IPS DF 6.9 (cell line): ENCODE data around the gene CBARP.

Experiments
- DNase-seq: peaks from one replicate; pipeline ENCODE4 v3.0.0-alpha.2; 2013; ENCODE audit warnings: low read depth, low spot score
- H3K27ac ChIP-seq: one replicate; pipeline ENCODE4 v1.5.1; 2013; ENCODE audit warnings: low read length, control low read depth
- H3K27me3 ChIP-seq: 2 replicates; pipeline ENCODE4 v1.6.1; 2013; ENCODE audit warnings: mild to moderate bottlenecking, low read length; ENCODE audit not compliant: control insufficient read depth, insufficient read depth
- H3K36me3 ChIP-seq: 2 replicates; pipeline ENCODE4 v1.6.1; 2013; ENCODE audit warnings: low read length; ENCODE audit not compliant: control insufficient read depth, insufficient read depth
- H3K4me1 ChIP-seq: 2 replicates; pipeline ENCODE4 v1.6.1; 2013; ENCODE audit warnings: low read length; ENCODE audit not compliant: control insufficient read depth, insufficient read depth
- H3K4me3 ChIP-seq: 2 replicates; pipeline ENCODE4 v1.5.1; 2013; ENCODE audit warnings: mild to moderate bottlenecking, low read length
- H3K9me3 ChIP-seq: 2 replicates; pipeline ENCODE4 v1.6.1; 2013; ENCODE audit warnings: low read length, inconsistent platforms; ENCODE audit not compliant: control insufficient read depth, insufficient read depth
- WGBS: extraction: QIAGEN DNeasy Blood & Tissue Kit; methylation state at CpG from one replicate; pipeline ENCODE4 v1.1.7; 2013; ENCODE audit warnings: mixed read lengths, missing lambda C conversion rate; ENCODE audit not compliant: insufficient read length, insufficient coverage; 5-methylcytosine and 5-hydroxymethylcytosine counted together

CBARP gene

DNA sequence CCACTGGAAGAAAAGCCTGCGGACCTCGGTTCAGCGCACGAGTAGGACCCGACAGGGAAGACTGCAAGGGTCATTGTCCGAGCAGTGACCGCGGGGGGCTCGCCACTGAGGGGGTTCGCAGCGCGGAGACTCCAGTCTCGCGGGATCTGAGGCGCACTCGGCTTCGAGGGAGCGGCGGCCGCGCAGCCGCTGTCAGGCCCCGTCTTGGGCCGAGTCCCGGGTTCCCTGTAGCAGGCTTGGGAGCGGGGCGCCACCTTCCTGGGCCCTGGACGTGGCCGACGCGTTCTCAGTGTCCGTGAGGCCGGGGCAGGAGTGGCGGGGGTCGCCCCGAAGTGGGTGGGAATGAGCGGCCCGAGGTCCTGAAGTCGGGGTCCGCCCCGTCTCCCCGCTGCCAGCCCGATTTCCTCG is 37.1 kb upstream of the CBARP start:
- H3K36me3 ChIP-seq: peaks cover 46% of the 10 kb centered on the region
- no CpG with 5 or more reads among the region's 44 CpGs for WGBS
- H3K9me3 ChIP-seq: no peaks in the 10 kb centered on the region
- no peak overlapping the region for H3K27ac ChIP-seq
- H3K27me3 ChIP-seq: no peaks in the 10 kb centered on the region
- H3K4me1 ChIP-seq: peaks cover 2% of the 10 kb centered on the region; the same call in 1 of the 2 replicates
- peak overlapping the region; percentile 49; the same call in 1 of the 2 replicates for H3K4me3 ChIP-seq
- no peak for DNase-seq

DNA sequence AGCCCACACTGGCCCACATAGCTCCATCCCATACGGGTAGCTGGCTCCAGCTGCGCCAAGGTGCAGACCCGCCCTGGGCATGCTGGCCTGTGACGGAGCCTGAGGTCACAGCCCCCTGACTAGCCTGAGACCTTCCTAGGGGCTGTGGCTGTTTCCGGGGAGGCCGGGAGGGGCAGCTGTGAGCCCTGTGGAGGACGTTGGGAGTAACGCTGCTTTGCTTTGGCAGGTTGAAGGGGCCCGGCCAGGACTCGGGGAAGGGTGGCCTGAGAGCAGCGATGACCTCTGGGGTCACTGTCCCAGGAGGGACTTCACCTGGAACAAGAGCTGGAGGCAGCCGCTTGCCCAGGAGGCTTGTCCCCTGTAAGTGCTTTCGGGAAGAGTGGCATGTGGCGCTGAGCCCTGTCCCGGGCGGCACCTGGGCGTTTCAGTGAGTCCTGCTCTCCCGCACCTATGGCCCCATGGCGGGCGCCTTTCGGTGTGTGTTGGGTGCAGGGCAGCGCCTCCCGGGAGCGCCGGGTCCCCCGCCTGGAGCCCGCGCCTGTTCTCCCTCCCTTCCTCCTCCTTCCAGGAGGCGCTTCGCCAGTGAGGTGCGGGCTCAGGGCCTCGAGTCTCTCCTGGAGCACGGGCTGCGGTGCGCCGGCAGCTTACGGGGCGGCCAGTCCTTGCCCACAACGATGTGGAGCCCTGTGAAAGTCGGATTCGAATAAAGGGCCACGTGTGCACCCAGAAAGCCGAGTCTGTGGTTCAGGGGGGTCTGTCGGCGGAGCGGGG is 36.5 kb upstream of the CBARP start:
- 0 out of 2 replicates have a peak, but pooled peaks cover 1% of the 10 kb centered on the region for H3K4me1 ChIP-seq
- DNase-seq: no peak
- peaks cover 46% of the 10 kb centered on the region for H3K36me3 ChIP-seq
- H3K27me3 ChIP-seq: no peaks in the 10 kb centered on the region
- WGBS: no CpG with 5 or more reads among the region's 46 CpGs
- 0 out of 2 replicates have a peak overlapping the region, but pooled peaks have one; percentile 49 for H3K4me3 ChIP-seq
- H3K27ac ChIP-seq: no peak overlapping the region
- H3K9me3 ChIP-seq: no peaks in the 10 kb centered on the region

DNA sequence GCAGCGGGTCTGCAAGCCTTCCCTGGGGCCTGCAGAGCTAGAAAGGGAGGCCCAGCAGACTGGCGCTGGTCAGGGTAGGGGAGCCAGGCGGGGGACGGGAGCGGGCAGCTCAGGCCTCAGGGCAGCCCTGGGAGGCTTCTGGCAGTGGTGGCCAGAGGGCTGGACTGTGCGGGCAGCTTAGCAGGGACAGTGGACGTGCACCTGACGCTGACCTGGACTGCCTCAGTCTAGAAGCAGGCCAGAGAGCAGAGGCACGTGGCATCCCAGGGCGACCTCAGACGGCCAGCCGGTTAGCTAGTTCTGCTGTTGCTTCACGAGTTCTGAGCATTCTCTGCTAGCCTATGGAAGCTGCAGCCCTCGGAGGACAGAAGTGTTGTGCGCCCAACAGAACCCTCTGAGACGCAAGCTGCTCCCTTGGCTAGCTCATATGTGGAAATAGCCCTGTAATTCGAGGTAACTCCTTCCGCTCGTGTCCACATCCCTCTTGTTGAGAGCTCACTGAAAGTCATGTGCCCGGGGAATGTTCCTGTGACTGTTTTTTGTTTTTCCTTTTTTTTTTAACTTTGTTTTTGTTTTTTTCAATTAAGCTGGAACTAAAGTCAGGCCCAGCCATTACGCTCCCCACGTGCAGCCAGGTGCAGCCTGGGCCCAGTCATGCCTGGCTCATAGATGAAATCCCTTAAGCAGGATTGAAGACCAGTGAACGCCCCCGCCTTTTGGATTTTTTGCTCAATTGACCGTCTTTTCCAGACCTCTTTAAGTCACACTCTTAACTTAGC is 35.6 kb upstream of the CBARP start:
- Histone ChIP-seq H3K4me1 (peaks cover 3% of the 10 kb centered on the region; the same call in 1 of the 2 replicates), H3K9me3 (no peaks in the 10 kb centered on the region), H3K36me3 (peaks cover 40% of the 10 kb centered on the region), H3K27ac (no peak overlapping the region), H3K4me3 (no peak overlapping the region), H3K27me3 (no peaks in the 10 kb centered on the region)
- no CpG with 5 or more reads among the region's 25 CpGs for WGBS
- DNase-seq: no peak

DNA sequence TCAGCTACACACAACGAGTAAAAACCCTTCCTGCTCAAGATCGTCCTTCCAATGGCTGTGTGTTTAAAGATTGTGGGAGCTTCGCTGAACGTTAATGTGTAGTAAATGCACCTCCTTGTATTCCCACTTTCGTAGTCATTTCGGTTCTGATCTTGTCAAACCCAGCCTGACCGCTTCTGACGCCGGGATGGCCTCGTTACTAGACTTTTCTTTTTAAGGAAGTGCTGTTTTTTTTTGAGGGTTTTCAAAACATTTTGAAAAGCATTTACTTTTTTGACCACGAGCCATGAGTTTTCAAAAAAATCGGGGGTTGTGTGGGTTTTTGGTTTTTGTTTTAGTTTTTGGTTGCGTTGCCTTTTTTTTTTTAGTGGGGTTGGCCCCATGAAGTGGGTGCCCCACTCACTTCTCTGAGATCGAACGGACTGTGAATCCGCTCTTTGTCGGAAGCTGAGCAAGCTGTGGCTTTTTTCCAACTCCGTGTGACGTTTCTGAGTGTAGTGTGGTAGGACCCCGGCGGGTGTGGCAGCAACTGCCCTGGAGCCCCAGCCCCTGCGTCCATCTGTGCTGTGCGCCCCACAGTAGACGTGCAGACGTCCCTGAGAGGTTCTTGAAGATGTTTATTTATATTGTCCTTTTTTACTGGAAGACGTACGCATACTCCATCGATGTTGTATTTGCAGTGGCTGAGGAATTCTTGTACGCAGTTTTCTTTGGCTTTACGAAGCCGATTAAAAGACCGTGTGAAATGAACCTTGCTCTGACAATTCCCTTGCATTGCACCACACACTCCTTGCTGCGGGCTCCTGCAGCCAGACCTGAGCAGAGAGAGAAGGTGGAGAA is 34.8 kb upstream of the CBARP start:
- Histone ChIP-seq H3K4me1 (peaks cover 4% of the 10 kb centered on the region; the same call in 1 of the 2 replicates), H3K4me3 (no peak overlapping the region), H3K27ac (no peak overlapping the region), H3K27me3 (no peaks in the 10 kb centered on the region), H3K36me3 (peaks cover 40% of the 10 kb centered on the region), H3K9me3 (no peaks in the 10 kb centered on the region)
- 100% methylated on average over 3 of the region's 33 CpGs for WGBS
- no peak for DNase-seq

DNA sequence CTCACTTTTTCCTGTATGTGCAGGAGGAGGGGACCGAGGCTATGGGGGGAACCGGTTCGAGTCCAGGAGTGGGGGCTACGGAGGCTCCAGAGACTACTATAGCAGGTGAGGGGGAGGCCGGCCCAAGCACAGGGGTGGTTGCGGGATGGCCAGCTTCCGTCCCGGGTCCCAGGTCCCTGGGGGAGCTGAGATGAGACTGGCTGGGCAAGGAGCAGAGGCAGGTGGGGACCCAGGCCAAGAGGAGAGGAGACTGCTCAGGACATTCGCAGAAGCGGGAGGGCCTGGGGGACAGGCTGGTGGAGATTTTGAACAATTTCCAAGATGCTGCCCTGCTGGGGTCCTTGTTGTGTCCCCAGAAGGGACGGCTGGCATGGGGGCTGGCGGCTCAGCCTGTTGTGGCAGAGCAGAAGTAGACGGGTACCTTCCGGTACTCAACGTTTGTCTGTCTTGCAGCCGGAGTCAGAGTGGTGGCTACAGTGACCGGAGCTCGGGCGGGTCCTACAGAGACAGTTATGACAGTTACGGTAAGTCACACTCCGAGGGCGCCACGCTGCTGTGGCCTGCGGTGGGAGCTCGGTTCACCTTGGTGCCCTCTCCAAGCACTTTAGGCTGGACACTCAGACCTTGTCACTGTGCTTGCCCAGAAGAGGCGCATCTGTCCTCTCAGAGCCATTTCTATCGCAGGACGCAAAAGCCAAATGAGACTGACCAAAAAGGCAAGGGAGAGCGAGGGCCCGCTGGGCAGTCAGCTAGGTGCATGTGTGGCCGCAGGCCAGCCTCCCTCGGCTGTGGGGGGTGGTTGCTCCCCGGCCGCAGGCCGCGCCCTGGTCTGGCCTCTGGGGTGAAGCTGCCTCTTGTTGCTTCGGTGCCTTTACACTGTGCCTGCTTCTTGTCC is 34.0 kb upstream of the CBARP start:
- H3K4me1 ChIP-seq: peaks cover 6% of the 10 kb centered on the region; the same call in 1 of the 2 replicates
- WGBS: no CpG with 5 or more reads among the region's 37 CpGs

DNA sequence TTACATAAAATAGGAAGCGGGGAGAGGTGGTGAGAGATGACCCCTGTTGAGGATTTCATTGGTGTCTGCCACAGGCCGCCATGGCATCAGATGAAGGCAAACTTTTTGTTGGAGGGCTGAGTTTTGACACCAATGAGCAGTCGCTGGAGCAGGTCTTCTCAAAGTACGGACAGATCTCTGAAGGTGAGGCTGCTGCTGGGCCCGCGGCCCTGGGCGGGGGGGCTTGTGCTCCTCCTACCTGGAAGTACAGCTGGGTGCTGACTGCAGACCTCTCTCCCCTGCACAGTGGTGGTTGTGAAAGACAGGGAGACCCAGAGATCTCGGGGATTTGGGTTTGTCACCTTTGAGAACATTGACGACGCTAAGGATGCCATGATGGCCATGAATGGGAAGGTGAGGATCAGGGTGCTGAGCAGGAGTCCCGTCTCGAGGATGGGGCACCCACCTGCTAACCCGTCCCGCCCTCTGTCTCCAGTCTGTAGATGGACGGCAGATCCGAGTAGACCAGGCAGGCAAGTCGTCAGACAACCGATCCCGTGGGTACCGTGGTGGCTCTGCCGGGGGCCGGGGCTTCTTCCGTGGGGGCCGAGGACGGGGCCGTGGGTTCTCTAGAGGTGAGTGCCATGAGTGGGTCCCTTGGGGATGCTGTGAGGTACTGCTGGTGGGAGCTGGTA is 33.2 kb upstream of the CBARP start:
- Histone ChIP-seq H3K27ac (no peak overlapping the region), H3K4me1 (peaks cover 7% of the 10 kb centered on the region; the same call in 1 of the 2 replicates)

More for the DNA sequence above, 34.0 kb upstream of the CBARP start:
- no peak overlapping the region for H3K27ac ChIP-seq
- no peaks in the 10 kb centered on the region for H3K9me3 ChIP-seq
- H3K4me3 ChIP-seq: no peak overlapping the region
- no peaks in the 10 kb centered on the region for H3K27me3 ChIP-seq
- DNase-seq: no peak
- H3K36me3 ChIP-seq: peaks cover 40% of the 10 kb centered on the region

DNA sequence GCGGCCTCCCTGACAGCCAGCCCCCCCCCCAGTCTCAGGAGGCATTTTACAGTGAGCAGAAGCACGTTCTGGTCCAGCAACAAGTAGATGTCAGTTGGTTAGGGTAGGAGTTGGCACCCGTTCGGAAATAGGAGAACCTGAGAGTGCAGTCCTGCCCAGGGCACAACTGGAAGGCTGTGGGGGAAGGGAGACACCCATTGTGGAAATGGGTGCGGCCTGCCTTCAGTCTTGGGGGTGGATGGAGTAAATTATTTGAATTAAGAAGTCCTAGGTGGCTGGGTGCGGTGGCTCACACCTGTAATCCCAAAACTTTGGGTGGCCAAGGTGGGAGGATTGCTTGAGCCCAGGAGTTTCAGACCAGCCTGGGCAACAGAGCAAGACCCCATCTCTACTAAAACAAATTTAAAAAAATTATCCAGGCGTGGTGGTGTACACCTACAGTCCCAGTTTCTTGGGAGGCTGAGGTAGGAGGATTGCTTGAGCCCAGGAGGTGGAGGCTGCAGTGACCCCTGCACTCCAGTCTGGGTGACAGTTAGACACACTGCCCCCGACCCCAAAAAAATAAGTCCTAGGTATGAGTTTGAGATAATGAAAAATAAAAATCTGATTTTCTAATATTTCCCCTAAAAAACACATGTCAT is 32.5 kb upstream of the CBARP start:
- DNase-seq: no peak
- H3K4me1 ChIP-seq: peaks cover 10% of the 10 kb centered on the region; the same call in 1 of the 2 replicates
- peaks cover 40% of the 10 kb centered on the region for H3K36me3 ChIP-seq
- no peak overlapping the region for H3K27ac ChIP-seq
- no peaks in the 10 kb centered on the region for H3K27me3 ChIP-seq
- peak overlapping the region; percentile 79; the same call in 1 of the 2 replicates for H3K4me3 ChIP-seq
- no peaks in the 10 kb centered on the region for H3K9me3 ChIP-seq
- no CpG with 5 or more reads among the region's 8 CpGs for WGBS

More for the DNA sequence above, 33.2 kb upstream of the CBARP start:
- peaks cover 40% of the 10 kb centered on the region for H3K36me3 ChIP-seq
- WGBS: no CpG with 5 or more reads among the region's 26 CpGs
- no peaks in the 10 kb centered on the region for H3K9me3 ChIP-seq
- no peaks in the 10 kb centered on the region for H3K27me3 ChIP-seq
- no peak for DNase-seq
- H3K4me3 ChIP-seq: no peak overlapping the region

DNA sequence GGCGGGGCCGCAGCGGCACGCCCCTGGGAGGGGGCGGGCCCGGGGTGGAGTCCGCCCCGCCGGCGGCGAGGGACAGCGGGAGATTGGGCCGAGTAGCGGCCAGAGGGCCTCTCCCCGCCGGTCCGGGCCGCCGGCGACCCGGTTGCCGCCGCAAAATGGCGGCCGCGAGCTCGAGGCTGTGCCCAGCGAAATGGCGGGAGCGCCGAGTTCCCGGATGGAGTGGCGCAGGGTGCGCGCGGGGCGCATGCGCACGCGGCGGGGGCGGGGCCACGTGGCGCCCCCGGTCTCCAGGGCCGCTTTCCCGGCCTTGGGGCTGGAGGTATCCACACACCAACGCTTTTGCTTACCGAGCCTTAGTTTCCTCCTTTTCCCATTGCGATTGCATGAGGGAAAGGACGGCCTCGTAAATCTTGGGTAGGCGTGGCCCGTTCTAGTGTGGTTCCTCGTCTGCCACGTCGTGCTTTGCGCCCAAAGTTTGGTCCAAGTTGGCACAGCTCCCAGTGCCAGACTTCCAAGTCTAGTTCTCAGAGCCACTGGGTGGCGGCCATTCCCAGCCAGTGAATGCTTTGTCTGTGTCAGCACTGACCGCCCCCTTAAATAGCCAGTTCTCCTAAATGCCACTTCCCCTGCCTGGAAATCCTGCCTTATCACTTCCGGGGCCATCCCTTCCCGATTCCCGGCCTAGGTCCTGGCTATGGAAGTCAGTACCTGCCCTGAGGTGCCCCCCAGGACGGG is 31.8 kb upstream of the CBARP start:
- no CpG with 5 or more reads among the region's 64 CpGs for WGBS
- Histone ChIP-seq H3K27ac (no peak overlapping the region), H3K4me1 (peaks cover 14% of the 10 kb centered on the region), H3K4me3 (peak overlapping the region; percentile 79), H3K9me3 (no peaks in the 10 kb centered on the region), H3K36me3 (peaks cover 37% of the 10 kb centered on the region), H3K27me3 (no peaks in the 10 kb centered on the region)
- DNase-seq: no peak
